GM21447 (cell line): ENCODE data around the gene TAAR9.
A peak's percentile ranks its signal among the peaks of the same experiment; 100 is the strongest.
"Not testable (repeated sequence)": the region's sequence is repeated elsewhere in the genome, so short reads cannot be mapped to it uniquely, and the experiment has no call there.

Source experiments
- ATAC-seq: cut with Tn5 transposase; IDR thresholded peaks from one replicate; pipeline ENCODE4 v1.9.1; 2021; ENCODE audit not compliant: unreplicated experiment

Gene TAAR9

GRCh38 chr6:132513831-132514545 is 24.1 kb upstream of the TAAR9 start:
- ATAC-seq, result no peak

GRCh38 chr6:132515386-132515785 is 22.7 kb upstream of the TAAR9 start:
- no peak for ATAC-seq

- no peak for ATAC-seq
Observed at GRCh38 chr6:132520953-132521352, 17.1 kb upstream of the TAAR9 start.

GRCh38 chr6:132524646-132525045 is 13.4 kb upstream of the TAAR9 start:
- no peak for ATAC-seq

- no peak for ATAC-seq
Observed at GRCh38 chr6:132525866-132526265, 12.2 kb upstream of the TAAR9 start.

DNA sequence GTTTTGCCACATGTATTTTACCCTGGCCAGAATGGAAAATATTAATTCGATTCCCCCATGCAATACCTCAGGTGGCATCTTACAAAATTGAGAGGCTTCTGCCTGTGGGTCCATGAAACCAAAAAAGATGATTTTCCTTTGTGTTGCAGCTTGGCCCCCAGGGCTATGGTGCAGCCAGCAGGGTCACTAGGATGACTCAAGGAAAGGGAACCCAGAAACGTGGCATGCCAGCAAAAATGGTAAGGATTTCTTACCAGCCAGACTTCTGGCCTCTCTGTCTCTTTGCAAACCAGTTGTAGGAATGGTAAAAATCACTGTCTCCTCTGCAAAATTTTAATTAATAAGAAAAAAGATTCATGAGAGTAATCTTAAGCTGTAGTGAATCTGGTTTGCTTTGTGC is 11.6 kb upstream of the TAAR9 start:
- ATAC-seq, result no peak

DNA sequence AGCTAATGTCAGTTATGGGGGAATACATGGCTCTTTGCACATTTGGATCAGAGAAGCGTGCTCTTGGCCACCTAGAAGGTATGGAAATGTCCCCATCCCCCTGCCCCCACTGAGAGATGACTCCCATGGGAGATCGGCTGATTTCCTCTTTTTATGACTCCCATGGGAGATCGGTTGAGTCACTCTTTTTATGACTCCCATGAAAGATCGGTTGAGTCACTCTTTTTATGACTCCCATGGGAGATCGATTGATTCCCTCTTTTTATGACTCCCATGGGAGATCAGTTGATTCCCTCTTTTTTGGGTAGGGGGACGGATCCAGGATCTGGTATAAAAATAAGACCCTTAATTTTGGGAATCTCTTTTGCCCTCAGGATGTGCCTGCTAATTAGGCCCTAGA is 10.3 kb upstream of the TAAR9 start:
- no peak for ATAC-seq

GRCh38 chr6:132530293-132530974 is 7.6 kb upstream of the TAAR9 start:
- ATAC-seq, result peak; percentile 96

DNA sequence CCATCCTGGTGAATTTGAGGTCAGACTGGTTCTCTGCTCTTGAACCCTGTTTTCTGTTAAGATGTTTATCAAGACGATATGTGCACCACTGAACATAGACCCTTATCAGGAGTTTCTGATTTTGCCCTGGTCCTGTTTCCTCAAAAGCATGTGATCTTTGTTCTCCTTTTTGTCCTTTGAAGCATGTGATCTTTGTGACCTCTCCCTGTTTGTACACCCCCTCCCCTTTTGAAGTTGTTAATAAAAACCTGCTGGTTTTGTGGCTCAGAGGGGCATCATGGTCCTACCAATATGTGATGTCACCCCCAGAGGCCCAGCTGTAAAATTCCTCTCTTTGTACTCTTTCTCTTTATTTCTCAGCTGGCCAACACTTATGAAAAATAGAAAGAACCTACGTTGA is 3.5 kb upstream of the TAAR9 start:
- not testable (repeated sequence) for ATAC-seq

DNA sequence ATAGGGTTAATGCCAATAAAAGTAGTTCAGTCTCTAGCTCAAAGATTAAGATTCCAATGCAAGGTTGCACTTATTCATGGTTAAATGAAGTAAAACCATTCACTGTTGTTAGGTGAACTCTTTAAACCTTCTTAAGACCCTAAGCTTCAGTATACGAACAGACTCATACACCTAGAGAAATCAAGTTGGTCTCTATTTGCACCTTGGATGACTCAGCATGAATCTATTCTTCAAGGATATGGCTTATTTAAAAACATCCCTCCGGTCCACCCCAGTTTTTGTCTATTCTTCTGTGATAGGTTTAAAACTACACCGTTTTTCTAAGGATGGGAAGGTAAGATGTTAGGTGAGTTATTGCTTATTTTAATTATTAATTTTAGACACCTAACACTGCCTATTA is 932 bp upstream of the TAAR9 start:
- no peak for ATAC-seq

GRCh38 chr6:132544826-132545225 is 6.7 kb downstream of the TAAR9 start:
- no peak for ATAC-seq

GRCh38 chr6:132548746-132549463 is 10.8 kb downstream of the TAAR9 start:
- no peak for ATAC-seq

- no peak for ATAC-seq
Observed at GRCh38 chr6:132551214-132551613, 13.1 kb downstream of the TAAR9 start.

GRCh38 chr6:132552372-132552771 is 14.3 kb downstream of the TAAR9 start, which contains the start of gene TAAR8:
TAAR8 (plus strand) TSS chr6:132552672; CDS start chr6:132552693, 21 bp downstream.
- no peak for ATAC-seq

- ATAC-seq, result not testable (repeated sequence)
Observed at GRCh38 chr6:132560087-132560486, 22.0 kb downstream of the TAAR9 start.

DNA sequence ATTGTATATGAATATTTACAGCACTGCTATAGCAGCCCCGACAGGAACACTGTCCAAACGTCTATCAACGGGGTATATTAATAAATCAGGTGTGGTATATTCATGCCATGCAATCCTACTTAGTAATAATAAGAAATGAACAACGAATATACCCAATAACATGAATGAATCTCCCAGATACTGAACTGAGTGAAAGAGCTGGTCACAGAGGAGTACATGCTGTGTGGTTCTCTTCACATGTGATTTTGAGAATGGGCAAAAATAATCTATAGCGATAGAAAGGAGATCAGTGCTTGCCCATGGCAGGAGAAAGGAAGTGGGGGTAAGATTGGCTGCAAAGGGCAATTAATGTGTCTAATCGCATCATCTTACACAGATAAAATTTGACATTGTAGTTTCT is 28.3 kb downstream of the TAAR9 start:
- no peak for ATAC-seq

- no peak for ATAC-seq
Observed at GRCh38 chr6:132567566-132567965, 29.5 kb downstream of the TAAR9 start.

GRCh38 chr6:132568611-132569010 is 30.5 kb downstream of the TAAR9 start:
- ATAC-seq, result no peak

DNA sequence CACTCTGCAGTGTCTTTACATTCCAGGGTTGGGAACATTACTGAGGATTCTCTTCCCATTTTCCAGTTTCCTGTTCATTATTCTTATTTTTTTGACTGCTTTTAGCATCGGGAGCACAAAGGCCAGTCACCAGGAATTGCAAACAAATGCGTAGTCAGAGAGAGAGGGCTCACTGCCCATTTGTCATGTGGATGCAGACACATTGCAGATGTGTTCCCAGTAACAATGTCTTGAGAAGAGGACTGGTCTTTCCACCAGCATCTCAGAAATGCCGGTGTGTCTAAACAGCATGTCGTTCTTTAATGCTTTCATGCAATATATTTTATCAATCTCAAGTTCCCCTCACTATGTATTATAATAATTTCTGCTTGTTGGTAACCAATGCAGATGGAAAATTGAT is 31.1 kb downstream of the TAAR9 start:
- ATAC-seq, result no peak

GRCh38 chr6:132570221-132570777 is 32.2 kb downstream of the TAAR9 start, which contains the start of gene TAAR6:
TAAR6 (plus strand) TSS chr6:132570322; CDS start chr6:132570322, 0 bp downstream.
- ATAC-seq, result no peak

DNA sequence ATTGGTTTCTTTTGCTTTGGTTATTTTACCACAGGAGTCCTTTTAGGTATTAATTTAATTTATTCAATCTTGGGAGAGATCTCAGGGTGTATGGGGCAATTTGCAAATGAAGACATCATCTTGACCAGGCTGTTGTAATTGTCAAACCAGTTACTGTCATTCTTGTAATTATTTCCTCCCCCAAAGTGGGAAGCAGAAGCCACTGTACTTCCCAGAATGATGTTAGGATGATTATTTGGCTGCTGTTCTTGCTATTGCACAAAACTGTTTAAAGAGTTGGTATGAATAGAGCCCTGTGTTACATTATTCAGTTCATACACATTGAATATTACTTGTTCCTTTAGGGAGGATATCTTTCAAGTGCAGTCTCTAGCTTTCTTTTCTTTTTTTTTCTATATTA is 33.7 kb downstream of the TAAR9 start:
- ATAC-seq, result no peak
